GM21737 (cell line): Measurements from ENCODE around the gene TANC2.
A peak's percentile ranks its signal among the peaks of the same experiment; 100 is the strongest.
"Not testable (repeated sequence)": the region's sequence is repeated elsewhere in the genome, so short reads cannot be mapped to it uniquely, and the experiment has no call there.

ENCODE experiments used
- ATAC-seq: cut with Tn5 transposase; IDR thresholded peaks from one replicate; pipeline ENCODE4 v1.9.1; 2021; ENCODE audit warnings: mild to moderate bottlenecking, moderate library complexity; ENCODE audit not compliant: unreplicated experiment

TANC2 gene

GRCh38 chr17:62963296-62963695, 2.7 kb upstream of the TANC2 start:
- ATAC-seq = no peak

- ATAC-seq = no peak
These were observed 1.5 kb upstream of the TANC2 start for GRCh38 chr17:62964506-62964905.

GRCh38 chr17:62965174-62965685, 805 bp upstream of the TANC2 start:
- ATAC-seq = no peak

GRCh38 chr17:62966426-62967204, 580 bp downstream of the TANC2 start:
- peak; percentile 39 for ATAC-seq

GRCh38 chr17:62967205-62967529, 1.1 kb downstream of the TANC2 start:
- ATAC-seq = no peak

- ATAC-seq = peak; percentile 72
These were observed 2.4 kb downstream of the TANC2 start for GRCh38 chr17:62968445-62968923.

GRCh38 chr17:62970610-62971009, 4.6 kb downstream of the TANC2 start:
- no peak for ATAC-seq

GRCh38 chr17:62971853-62972252, 5.8 kb downstream of the TANC2 start:
- ATAC-seq = no peak

GRCh38 chr17:62974788-62975187, 8.8 kb downstream of the TANC2 start:
- no peak for ATAC-seq

- ATAC-seq = no peak
These were observed 9.2 kb downstream of the TANC2 start for GRCh38 chr17:62975206-62975605.

GRCh38 chr17:62976643-62977231, 10.7 kb downstream of the TANC2 start:
- not testable (repeated sequence) for ATAC-seq

GRCh38 chr17:62980842-62981241, 14.8 kb downstream of the TANC2 start:
- no peak for ATAC-seq

- no peak for ATAC-seq
These were observed 15.9 kb downstream of the TANC2 start for GRCh38 chr17:62981933-62982332.

- ATAC-seq = no peak
These were observed 18.8 kb downstream of the TANC2 start for GRCh38 chr17:62984801-62985200.

- ATAC-seq = no peak
These were observed 20.5 kb downstream of the TANC2 start for GRCh38 chr17:62986549-62986948.

- ATAC-seq = no peak
These were observed 21.1 kb downstream of the TANC2 start for GRCh38 chr17:62987136-62987535.

- ATAC-seq = no peak
These were observed 23.5 kb downstream of the TANC2 start for GRCh38 chr17:62989501-62989900.

- ATAC-seq = no peak
These were observed 28.9 kb downstream of the TANC2 start for GRCh38 chr17:62994931-62995330.

GRCh38 chr17:62995377-62995885, 29.4 kb downstream of the TANC2 start:
- no peak for ATAC-seq

- no peak for ATAC-seq
These were observed 30.2 kb downstream of the TANC2 start for GRCh38 chr17:62996221-62996620.

GRCh38 chr17:62998166-62998565, 32.1 kb downstream of the TANC2 start:
- no peak for ATAC-seq
